SU-DHL-6 (cell line): Measurements from ENCODE around the gene ARHGAP35.

Experiments used
- H2AFZ ChIP-seq: fragments of 200-600 bp; sonication (generic); 2 replicates; pipeline ENCODE4 v1.6.1; 2014; ENCODE audit warnings: low read depth, mild to moderate bottlenecking, moderate library complexity, mixed read lengths, antibody characterized with exemption, low read length; ENCODE audit not compliant: severe bottlenecking
- H3F3A ChIP-seq: fragments of 200-600 bp; shearing (Covaris generic); 2 replicates; pipeline ENCODE4 v1.6.0; 2016; ENCODE audit warnings: antibody characterized with exemption, mild to moderate bottlenecking; ENCODE audit not compliant: insufficient read depth
- H3K27ac ChIP-seq: fragments of 200-600 bp; sonication (generic); 2 replicates; pipeline ENCODE4 v1.5.1; 2016; ENCODE audit warnings: low read depth, mild to moderate bottlenecking, low read length, moderate library complexity, mixed read lengths
- H3K27me3 ChIP-seq: fragments of 200-600 bp; sonication (generic), shearing (Covaris generic); 2 replicates; pipeline ENCODE4 v1.6.0; 2014; ENCODE audit warnings: mild to moderate bottlenecking, low read length
- H3K36me3 ChIP-seq: fragments of 200-600 bp; sonication (generic); 2 replicates; pipeline ENCODE4 v1.6.1; 2014; ENCODE audit warnings: mild to moderate bottlenecking, low read length, mixed read lengths
- H3K4me2 ChIP-seq: fragments of 300-600, 200-600 bp; shearing (Covaris generic), sonication (generic); 2 replicates; pipeline ENCODE4 v1.6.0; 2014; ENCODE audit warnings: low read length, low read depth, mild to moderate bottlenecking; ENCODE audit not compliant: poor library complexity, severe bottlenecking
- H3K4me3 ChIP-seq: fragments of 200-600 bp; sonication (generic); 2 replicates; pipeline ENCODE4 v1.5.1; 2014; ENCODE audit warnings: antibody characterized with exemption, low read length, mild to moderate bottlenecking, mixed read lengths; ENCODE audit not compliant: insufficient read depth, poor library complexity, severe bottlenecking
- H3K79me2 ChIP-seq: fragments of 200-600 bp; sonication (generic); 2 replicates; pipeline ENCODE4 v1.6.1; 2014; ENCODE audit warnings: mild to moderate bottlenecking, low read length, moderate library complexity; ENCODE audit not compliant: insufficient read depth
- H3K9ac ChIP-seq: fragments of 200-600 bp; sonication (generic); 2 replicates; pipeline ENCODE4 v1.7.0; 2014; ENCODE audit warnings: mild to moderate bottlenecking, low read length
- H3K9me2 ChIP-seq: fragments of 200-600 bp; sonication (generic); replicated peaks from 2 replicates; pipeline ENCODE4 v1.6.1; 2014; ENCODE audit warnings: low read length; ENCODE audit not compliant: insufficient read depth
- H3K9me3 ChIP-seq: fragments of 200-600 bp; sonication (generic); 2 replicates; pipeline ENCODE4 v1.6.1; 2014; ENCODE audit warnings: low read length, mixed read lengths; ENCODE audit not compliant: insufficient read depth
- H4K20me1 ChIP-seq: fragments of 200-600 bp; sonication (generic); 2 replicates; pipeline ENCODE4 v1.6.1; 2014; ENCODE audit warnings: low read depth, mild to moderate bottlenecking, antibody characterized with exemption, low read length, moderate library complexity, mixed read lengths
- EZH2phosphoT487 ChIP-seq: fragments of 200-600 bp; sonication (generic), shearing (Covaris generic); conservative IDR thresholded peaks from 2 replicates; pipeline ENCODE4 v1.6.1; 2018; ENCODE audit warnings: mild to moderate bottlenecking, antibody characterized with exemption, low read length, moderate library complexity, mixed read lengths
- TF ChIP-seq, protein P1 (sequence below): fragments of 200-600 bp; sonication (generic); IDR thresholded peaks from one replicate; pipeline ENCODE4 v1.5.1; 2017; ENCODE audit warnings: antibody characterized with exemption, mild to moderate bottlenecking, low read length, moderate library complexity; ENCODE audit not compliant: insufficient read depth, poor library complexity, severe bottlenecking

Gene ARHGAP35

GRCh38 chr19:46875657-46876056 is 14.9 kb downstream of the ARHGAP35 start:
- TF ChIP-seq EZH2phosphoT487, result no peak
- TF ChIP-seq, protein P1, sequence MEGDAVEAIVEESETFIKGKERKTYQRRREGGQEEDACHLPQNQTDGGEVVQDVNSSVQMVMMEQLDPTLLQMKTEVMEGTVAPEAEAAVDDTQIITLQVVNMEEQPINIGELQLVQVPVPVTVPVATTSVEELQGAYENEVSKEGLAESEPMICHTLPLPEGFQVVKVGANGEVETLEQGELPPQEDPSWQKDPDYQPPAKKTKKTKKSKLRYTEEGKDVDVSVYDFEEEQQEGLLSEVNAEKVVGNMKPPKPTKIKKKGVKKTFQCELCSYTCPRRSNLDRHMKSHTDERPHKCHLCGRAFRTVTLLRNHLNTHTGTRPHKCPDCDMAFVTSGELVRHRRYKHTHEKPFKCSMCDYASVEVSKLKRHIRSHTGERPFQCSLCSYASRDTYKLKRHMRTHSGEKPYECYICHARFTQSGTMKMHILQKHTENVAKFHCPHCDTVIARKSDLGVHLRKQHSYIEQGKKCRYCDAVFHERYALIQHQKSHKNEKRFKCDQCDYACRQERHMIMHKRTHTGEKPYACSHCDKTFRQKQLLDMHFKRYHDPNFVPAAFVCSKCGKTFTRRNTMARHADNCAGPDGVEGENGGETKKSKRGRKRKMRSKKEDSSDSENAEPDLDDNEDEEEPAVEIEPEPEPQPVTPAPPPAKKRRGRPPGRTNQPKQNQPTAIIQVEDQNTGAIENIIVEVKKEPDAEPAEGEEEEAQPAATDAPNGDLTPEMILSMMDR, result no peak
- Histone ChIP-seq H3K27me3 (no peaks in the 10 kb centered on the region), H3K9me3 (no peaks in the 10 kb centered on the region), H4K20me1 (peaks cover 4% of the 10 kb centered on the region; the same call in 1 of the 2 replicates), H3K9ac (no peak overlapping the region), H2AFZ (no peak overlapping the region), H3K4me2 (no peak overlapping the region), H3K36me3 (no peaks in the 10 kb centered on the region), H3K4me3 (no peak overlapping the region), H3F3A (peaks cover 4% of the 10 kb centered on the region; the same call in 1 of the 2 replicates), H3K79me2 (peaks cover 82% of the 10 kb centered on the region), H3K9me2 (no peaks in the 10 kb centered on the region), H3K27ac (no peak overlapping the region)

DNA sequence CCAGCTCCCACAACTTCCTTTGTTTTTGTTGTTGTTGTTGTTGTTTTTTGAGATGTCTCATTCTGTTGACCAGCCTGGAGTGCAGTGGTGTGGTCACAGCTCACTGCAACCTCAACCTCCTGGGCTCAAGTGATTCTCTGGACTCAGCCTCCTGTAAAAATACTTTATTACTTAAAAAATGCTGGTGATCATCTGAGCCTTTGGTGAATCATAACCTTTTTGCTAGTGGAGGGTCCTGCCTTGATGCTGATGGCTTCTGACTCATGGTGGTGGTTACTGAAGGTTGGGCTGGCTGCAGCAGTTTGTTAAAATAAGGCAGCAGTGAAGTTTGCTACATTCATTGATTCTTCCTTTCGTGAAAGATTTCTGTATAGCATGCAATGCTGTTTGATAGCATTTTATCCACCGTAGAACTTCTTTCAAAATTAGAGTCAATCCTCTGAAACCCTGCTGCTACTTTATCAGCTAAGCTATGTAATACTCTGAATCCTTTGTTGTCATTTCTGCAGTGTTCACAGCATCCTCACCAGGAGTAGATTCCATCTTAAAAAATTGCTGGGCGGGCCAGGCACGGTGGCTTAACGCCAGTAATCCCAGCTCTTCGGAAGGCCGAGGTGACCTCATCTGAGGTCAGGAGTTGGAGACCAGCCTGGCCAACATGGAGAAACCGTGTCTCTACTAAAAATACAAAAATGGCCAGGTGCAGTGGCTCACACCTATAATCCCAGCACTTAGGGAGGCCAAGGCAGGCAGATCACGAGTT is 18.0 kb downstream of the ARHGAP35 start:
- no peak overlapping the region for H3K27ac ChIP-seq
- H3K9ac ChIP-seq, result no peak overlapping the region
- TF ChIP-seq EZH2phosphoT487, result no peak
- TF ChIP-seq, protein P1, result no peak
- no peaks in the 10 kb centered on the region for H4K20me1 ChIP-seq
- no peaks in the 10 kb centered on the region for H3K9me3 ChIP-seq
- no peak overlapping the region for H2AFZ ChIP-seq
- H3K79me2 ChIP-seq, result peaks cover 80% of the 10 kb centered on the region
- no peak overlapping the region for H3K4me3 ChIP-seq
- H3K4me2 ChIP-seq, result no peak overlapping the region
- H3K27me3 ChIP-seq, result no peaks in the 10 kb centered on the region
- no peaks in the 10 kb centered on the region for H3F3A ChIP-seq
- H3K36me3 ChIP-seq, result no peaks in the 10 kb centered on the region
- H3K9me2 ChIP-seq, result no peaks in the 10 kb centered on the region

DNA sequence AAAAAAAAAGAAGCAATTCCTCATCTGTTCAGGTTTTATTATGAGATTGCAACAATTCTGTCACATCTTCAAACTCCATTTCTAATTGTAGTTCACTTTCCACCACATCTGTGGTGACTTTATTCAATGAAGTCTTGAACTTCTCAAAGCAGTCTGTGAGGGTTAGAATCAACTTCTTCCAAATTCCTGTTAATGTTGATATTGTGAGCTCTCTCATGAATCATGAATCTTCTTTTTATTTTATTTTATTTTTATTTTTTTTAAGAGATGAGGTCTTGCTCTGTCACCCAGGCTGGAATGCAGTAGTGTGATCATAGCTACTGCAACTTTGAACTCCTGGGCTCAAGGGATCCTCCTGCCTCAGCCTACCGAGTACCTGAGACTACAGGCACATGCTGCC is 19.6 kb downstream of the ARHGAP35 start:
- no peaks in the 10 kb centered on the region for H4K20me1 ChIP-seq
- TF ChIP-seq EZH2phosphoT487, result no peak
- TF ChIP-seq, protein P1, result no peak
- peaks cover 80% of the 10 kb centered on the region for H3K79me2 ChIP-seq
- no peak overlapping the region for H3K9ac ChIP-seq
- H3K4me2 ChIP-seq, result no peak overlapping the region
- H3K36me3 ChIP-seq, result no peaks in the 10 kb centered on the region
- no peaks in the 10 kb centered on the region for H3K9me3 ChIP-seq
- no peak overlapping the region for H2AFZ ChIP-seq
- no peaks in the 10 kb centered on the region for H3F3A ChIP-seq
- no peak overlapping the region for H3K27ac ChIP-seq
- no peaks in the 10 kb centered on the region for H3K27me3 ChIP-seq
- no peak overlapping the region for H3K4me3 ChIP-seq
- no peaks in the 10 kb centered on the region for H3K9me2 ChIP-seq
